ENCODE data around the gene PFDN5. TPM values are rescaled to one million over a fixed set of nuclear protein-coding genes. Genes with fewer than 3 reads are reported as not detected.

PFDN5 gene
- total and polyA plus RNA-seq, 2 experiments from 2014 or later = 377 to 441 TPM

DNA sequence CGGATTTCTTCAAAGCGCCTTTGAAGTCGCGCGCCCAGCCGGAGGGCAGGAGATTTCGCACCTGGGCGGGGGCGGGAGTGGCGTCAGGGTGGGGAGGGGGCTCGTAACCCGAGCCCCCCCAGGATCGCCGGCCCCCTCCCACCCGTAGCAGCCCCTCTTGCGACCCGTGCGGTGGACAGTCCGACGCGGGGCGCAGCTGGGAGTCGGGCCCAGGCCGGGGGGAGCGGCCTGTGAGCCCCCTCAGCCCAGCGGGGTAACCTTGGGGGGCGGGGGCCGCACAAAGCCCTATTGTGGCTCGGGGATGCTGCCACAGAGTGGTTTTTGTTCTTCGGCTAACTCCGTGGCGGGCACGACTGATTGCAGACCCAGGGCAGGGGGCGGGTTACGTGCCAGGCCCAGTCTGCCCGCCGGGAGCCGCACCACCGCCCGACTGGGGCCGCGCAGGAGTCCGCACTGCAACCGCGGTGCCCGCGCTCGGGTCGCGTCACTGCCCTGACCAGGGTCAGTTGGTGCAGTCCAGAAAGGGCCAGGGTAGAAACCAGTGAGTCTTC is 30.2 kb downstream of the PFDN5 start:
- Histone ChIP-seq H4K20me1 (ENCODE audit: insufficient read depth, poor library complexity, severe bottlenecking) (no peaks in the 10 kb centered on the region), H3K9me2 (replicated peaks; ENCODE audit: insufficient read depth) (no peaks in the 10 kb centered on the region), H3K9me3 (ENCODE audit: low read depth) (no peaks in the 10 kb centered on the region), H3K27me3 (peaks cover 14% of the 10 kb centered on the region), H3K36me3 (replicated peaks; ENCODE audit: insufficient read depth, low read depth) (no peaks in the 10 kb centered on the region), H3K4me2 (peak overlapping the region; percentile 94), H2AFZ (peak overlapping the region; percentile 81), H3K79me2 (peaks cover 4% of the 10 kb centered on the region), H3K27ac (peak overlapping the region; percentile 97), H3K4me1 (ENCODE audit: insufficient read depth) (peaks cover 22% of the 10 kb centered on the region), H3K4me3 (peak overlapping the region; percentile 57)
- no peak for DNase-seq (ENCODE audit: low spot score)
- WGBS (ENCODE audit: low lambda C conversion rate, missing lambda C conversion rate) = 7% methylated on average over 25 of the region's 50 CpGs
- TF ChIP-seq EZH2phosphoT487 (IDR thresholded peaks at IDR 0.05; ENCODE audit: low read depth, severe bottlenecking, unreplicated experiment) (no peak), EZH2 (IDR thresholded peaks at IDR 0.05; ENCODE audit: borderline replicate concordance) (peak; percentile 53)

GRCh38 chr12:53326460-53327185 is 31.3 kb downstream of the PFDN5 start:
- H3K27me3 ChIP-seq = peaks cover 14% of the 10 kb centered on the region
- H3K4me2 ChIP-seq = peak overlapping the region; percentile 94
- no peaks in the 10 kb centered on the region for H3K9me3 ChIP-seq (ENCODE audit: low read depth)
- TF ChIP-seq, protein P1, sequence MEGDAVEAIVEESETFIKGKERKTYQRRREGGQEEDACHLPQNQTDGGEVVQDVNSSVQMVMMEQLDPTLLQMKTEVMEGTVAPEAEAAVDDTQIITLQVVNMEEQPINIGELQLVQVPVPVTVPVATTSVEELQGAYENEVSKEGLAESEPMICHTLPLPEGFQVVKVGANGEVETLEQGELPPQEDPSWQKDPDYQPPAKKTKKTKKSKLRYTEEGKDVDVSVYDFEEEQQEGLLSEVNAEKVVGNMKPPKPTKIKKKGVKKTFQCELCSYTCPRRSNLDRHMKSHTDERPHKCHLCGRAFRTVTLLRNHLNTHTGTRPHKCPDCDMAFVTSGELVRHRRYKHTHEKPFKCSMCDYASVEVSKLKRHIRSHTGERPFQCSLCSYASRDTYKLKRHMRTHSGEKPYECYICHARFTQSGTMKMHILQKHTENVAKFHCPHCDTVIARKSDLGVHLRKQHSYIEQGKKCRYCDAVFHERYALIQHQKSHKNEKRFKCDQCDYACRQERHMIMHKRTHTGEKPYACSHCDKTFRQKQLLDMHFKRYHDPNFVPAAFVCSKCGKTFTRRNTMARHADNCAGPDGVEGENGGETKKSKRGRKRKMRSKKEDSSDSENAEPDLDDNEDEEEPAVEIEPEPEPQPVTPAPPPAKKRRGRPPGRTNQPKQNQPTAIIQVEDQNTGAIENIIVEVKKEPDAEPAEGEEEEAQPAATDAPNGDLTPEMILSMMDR (IDR thresholded peaks at IDR 0.05; ENCODE audit: poor library complexity) = no peak
- TF ChIP-seq EZH2 (IDR thresholded peaks at IDR 0.05; ENCODE audit: borderline replicate concordance) (no peak), EZH2phosphoT487 (IDR thresholded peaks at IDR 0.05; ENCODE audit: low read depth, severe bottlenecking, unreplicated experiment) (no peak)
- 75% methylated on average over 8 of the region's 8 CpGs for WGBS (ENCODE audit: low lambda C conversion rate, missing lambda C conversion rate)
- peaks cover 3% of the 10 kb centered on the region for H3K79me2 ChIP-seq
- H3K27ac ChIP-seq = peak overlapping the region; percentile 97
- H2AFZ ChIP-seq = no peak overlapping the region
- H3K4me3 ChIP-seq = no peak overlapping the region
- H4K20me1 ChIP-seq (ENCODE audit: insufficient read depth, poor library complexity, severe bottlenecking) = no peaks in the 10 kb centered on the region
- H3K4me1 ChIP-seq (ENCODE audit: insufficient read depth) = peaks cover 20% of the 10 kb centered on the region
- no peaks in the 10 kb centered on the region for H3K36me3 ChIP-seq (replicated peaks; ENCODE audit: insufficient read depth, low read depth)
- no peak for DNase-seq (ENCODE audit: low spot score)
- H3K9me2 ChIP-seq (replicated peaks; ENCODE audit: insufficient read depth) = no peaks in the 10 kb centered on the region

DNA sequence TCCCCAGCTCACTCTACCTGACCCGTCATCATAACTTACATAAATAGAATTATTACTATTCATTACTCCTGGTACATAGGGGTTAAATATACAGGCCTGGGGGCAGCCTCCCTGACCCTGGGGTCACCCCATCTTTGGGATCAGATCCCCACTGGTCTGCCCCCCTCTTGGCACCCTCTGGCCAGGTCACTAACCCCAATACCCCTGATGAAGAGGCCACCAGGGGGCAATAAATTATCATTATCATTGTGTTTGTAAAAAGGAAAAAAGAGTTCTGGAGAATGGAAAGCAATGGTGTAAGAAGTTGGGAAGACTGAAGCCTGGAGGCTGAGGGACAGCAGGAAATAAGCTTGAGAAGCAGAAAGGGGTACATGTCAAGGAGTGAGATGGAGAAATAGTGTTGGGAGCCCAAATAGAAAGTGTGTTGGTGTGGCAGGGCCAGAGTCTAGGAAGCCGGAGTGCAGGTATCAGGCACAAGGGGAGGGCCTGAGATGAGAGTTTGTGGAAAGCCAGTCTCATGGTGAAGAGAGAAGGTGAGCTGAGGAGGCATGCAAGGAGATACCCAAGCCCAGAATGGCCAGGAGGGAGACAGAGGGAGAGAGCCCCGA is 32.2 kb downstream of the PFDN5 start:
- DNase-seq (ENCODE audit: low spot score) = no peak
- Histone ChIP-seq H3K79me2 (no peaks in the 10 kb centered on the region), H3K4me2 (no peak overlapping the region), H3K4me3 (no peak overlapping the region), H2AFZ (no peak overlapping the region), H3K27me3 (peaks cover 14% of the 10 kb centered on the region), H3K36me3 (replicated peaks; ENCODE audit: insufficient read depth, low read depth) (no peaks in the 10 kb centered on the region), H4K20me1 (ENCODE audit: insufficient read depth, poor library complexity, severe bottlenecking) (no peaks in the 10 kb centered on the region), H3K4me1 (ENCODE audit: insufficient read depth) (peaks cover 13% of the 10 kb centered on the region), H3K9me3 (ENCODE audit: low read depth) (no peaks in the 10 kb centered on the region), H3K27ac (no peak overlapping the region), H3K9me2 (replicated peaks; ENCODE audit: insufficient read depth) (no peaks in the 10 kb centered on the region)
- 82% methylated on average over 3 of the region's 3 CpGs for WGBS (ENCODE audit: low lambda C conversion rate, missing lambda C conversion rate)
- TF ChIP-seq, protein P1 (IDR thresholded peaks at IDR 0.05; ENCODE audit: poor library complexity) = peak; percentile 26
- no peak for TF ChIP-seq EZH2 (IDR thresholded peaks at IDR 0.05; ENCODE audit: borderline replicate concordance)

- no peak overlapping the region for H2AFZ ChIP-seq
- DNase-seq (ENCODE audit: low spot score) = no peak
- WGBS (ENCODE audit: low lambda C conversion rate, missing lambda C conversion rate) = 52% methylated on average over 16 of the region's 16 CpGs
Measured at GRCh38 chr12:53328043-53328435, 32.7 kb downstream of the PFDN5 start.

More at GRCh38 chr12:53328043-53328435, 32.7 kb downstream of the PFDN5 start:
- H3K4me1 ChIP-seq (ENCODE audit: insufficient read depth) = peaks cover 13% of the 10 kb centered on the region
- no peak for TF ChIP-seq EZH2phosphoT487 (IDR thresholded peaks at IDR 0.05; ENCODE audit: low read depth, severe bottlenecking, unreplicated experiment)
- no peak for TF ChIP-seq EZH2 (IDR thresholded peaks at IDR 0.05; ENCODE audit: borderline replicate concordance)
- TF ChIP-seq, protein P1 (IDR thresholded peaks at IDR 0.05; ENCODE audit: poor library complexity) = no peak
- no peak overlapping the region for H3K4me3 ChIP-seq
- no peak overlapping the region for H3K4me2 ChIP-seq
- no peaks in the 10 kb centered on the region for H3K9me2 ChIP-seq (replicated peaks; ENCODE audit: insufficient read depth)
- peaks cover 14% of the 10 kb centered on the region for H3K27me3 ChIP-seq
- no peaks in the 10 kb centered on the region for H3K79me2 ChIP-seq
- no peak overlapping the region for H3K27ac ChIP-seq
- H3K9me3 ChIP-seq (ENCODE audit: low read depth) = no peaks in the 10 kb centered on the region
- H3K36me3 ChIP-seq (replicated peaks; ENCODE audit: insufficient read depth, low read depth) = no peaks in the 10 kb centered on the region
- no peaks in the 10 kb centered on the region for H4K20me1 ChIP-seq (ENCODE audit: insufficient read depth, poor library complexity, severe bottlenecking)

Measured in hepatocyte (in vitro differentiated cells).